ENCODE results near the gene ENTHD1.

GRCh38 chr22:39877079-39877845 is 16.3 kb downstream of the ENTHD1 start:
- TF ChIP-seq CTCF (IDR thresholded peaks at IDR 0.05) (no peak), POLR2A (IDR thresholded peaks at IDR 0.05) (no peak), EP300 (IDR thresholded peaks at IDR 0.05) (no peak)

All from tibial nerve (tissue), 4 donors.